Heart left ventricle (tissue), 13 donors: ENCODE measurements around the gene APPL2.

Experiments used
- POLR2A ChIP-seq, 2 donors: fragments of 450-650 bp; IDR thresholded peaks; one replicate each; pipeline ENCODE4 v1.6.1; 2017; ENCODE audit warnings: antibody characterized with exemption in 2 of 2, mild to moderate bottlenecking in 2 of 2, moderate library complexity in 2 of 2
- TF ChIP-seq, protein P1 (sequence below), 12 donors: fragments of 200-600 bp; sonication (generic) in 4 of 12; IDR thresholded peaks; one replicate each; pipeline versions ENCODE4 v1.5.0 to v1.8.0; 2018 to 2022; ENCODE audit warnings: antibody characterized with exemption in 12 of 12, mild to moderate bottlenecking in 5 of 12
- donor health status: ischemic (EF 13 %, LVEDD 7.1; RV severe dilation, severe dysfunction).
- donor health status: DM: no; HTN: yes; CAD: no.
- donor health status: DM: no; HTN: no; CAD: no.
- donor health status: ischemic (EF 25% LVEDD 6.9; RV normal size, moderate dysfunction).
- donor health status: ischemic (EF 25% LVEDD 5.7; RV mildly dilated, moderate dysfunction).
- donor health status: ischemic (EF 35%, LVEDD 5.7; RV mildly dilated, moderate dysfunction).
- donor health status: nonischemic (EF 11% LVEDD 7.7; RV severe dilation, severe dysfunction).
- donor health status: DM: yes; HTN: yes; CAD: no.
- donor health status: PGD.
- donor health status: ischemic (EF 29% LVEDD 5.4; RV normal size, mild dysfunction).
- donor health status: nonischemic (EF 23%, LVEDD 6.1; RV moderate dilation, normal function).

DNA sequence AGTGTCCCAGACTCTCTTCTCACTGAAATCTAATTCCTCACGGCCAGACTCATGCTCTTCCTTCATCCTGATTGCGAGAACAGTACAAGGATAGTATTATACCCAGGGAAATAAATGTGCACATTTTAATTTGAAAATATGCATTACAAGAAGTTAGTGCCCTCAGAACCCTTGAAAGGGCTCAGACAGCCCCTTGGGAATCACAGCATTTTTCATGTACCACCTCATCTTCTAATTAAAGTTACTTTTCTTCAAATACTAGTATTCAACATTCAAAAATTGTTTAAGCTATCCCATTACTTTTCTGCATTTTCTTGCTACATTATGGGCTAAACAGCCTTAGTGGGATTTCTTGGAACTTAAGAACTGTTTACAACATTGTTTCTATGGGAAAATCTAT is 1.7 kb upstream of the APPL2 start:
- TF ChIP-seq, protein P1, sequence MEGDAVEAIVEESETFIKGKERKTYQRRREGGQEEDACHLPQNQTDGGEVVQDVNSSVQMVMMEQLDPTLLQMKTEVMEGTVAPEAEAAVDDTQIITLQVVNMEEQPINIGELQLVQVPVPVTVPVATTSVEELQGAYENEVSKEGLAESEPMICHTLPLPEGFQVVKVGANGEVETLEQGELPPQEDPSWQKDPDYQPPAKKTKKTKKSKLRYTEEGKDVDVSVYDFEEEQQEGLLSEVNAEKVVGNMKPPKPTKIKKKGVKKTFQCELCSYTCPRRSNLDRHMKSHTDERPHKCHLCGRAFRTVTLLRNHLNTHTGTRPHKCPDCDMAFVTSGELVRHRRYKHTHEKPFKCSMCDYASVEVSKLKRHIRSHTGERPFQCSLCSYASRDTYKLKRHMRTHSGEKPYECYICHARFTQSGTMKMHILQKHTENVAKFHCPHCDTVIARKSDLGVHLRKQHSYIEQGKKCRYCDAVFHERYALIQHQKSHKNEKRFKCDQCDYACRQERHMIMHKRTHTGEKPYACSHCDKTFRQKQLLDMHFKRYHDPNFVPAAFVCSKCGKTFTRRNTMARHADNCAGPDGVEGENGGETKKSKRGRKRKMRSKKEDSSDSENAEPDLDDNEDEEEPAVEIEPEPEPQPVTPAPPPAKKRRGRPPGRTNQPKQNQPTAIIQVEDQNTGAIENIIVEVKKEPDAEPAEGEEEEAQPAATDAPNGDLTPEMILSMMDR (IDR thresholded peaks at IDR 0.05): no peak
- TF ChIP-seq POLR2A (IDR thresholded peaks at IDR 0.05): no peak
